Stimulated activated CD8-positive, alpha-beta memory T cell treated with anti-CD3 and anti-CD28 coated beads, Interleukin-12 subunit alpha, Interleukin-12 subunit beta, amount 100 ng/mL, for 1 hour (primary cell): ENCODE results near the gene MTURN.

ENCODE experiments used
- DNase-seq: peaks from one replicate; pipeline ENCODE4 v3.0.0-alpha.2; 2020; ENCODE audit warnings: low read depth

Gene MTURN

DNA sequence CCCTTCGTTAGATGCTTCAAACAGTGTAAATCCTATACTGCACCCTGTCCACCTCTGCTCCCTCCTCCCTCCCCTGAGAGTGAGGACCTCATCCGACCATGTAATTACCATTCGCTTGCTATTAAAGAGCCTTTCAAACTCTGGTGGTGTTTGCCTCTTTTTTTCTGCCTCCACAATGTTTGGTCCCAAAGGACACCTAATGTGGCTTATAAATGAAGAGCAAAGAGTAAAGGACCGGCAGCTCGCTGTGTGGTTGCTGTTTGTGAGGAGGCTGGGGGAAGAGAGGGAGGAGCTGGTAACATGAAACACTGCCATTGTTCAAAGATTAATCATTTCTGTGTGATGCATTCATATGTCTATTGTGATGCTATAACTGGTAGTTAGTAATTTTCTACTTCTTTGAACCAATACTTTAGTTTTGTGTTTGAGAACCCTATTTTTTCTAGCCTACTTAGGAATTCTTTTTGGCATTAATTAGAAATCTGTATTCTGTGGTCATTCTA, 27.9 kb downstream of the MTURN start:
- no peak for DNase-seq

DNA sequence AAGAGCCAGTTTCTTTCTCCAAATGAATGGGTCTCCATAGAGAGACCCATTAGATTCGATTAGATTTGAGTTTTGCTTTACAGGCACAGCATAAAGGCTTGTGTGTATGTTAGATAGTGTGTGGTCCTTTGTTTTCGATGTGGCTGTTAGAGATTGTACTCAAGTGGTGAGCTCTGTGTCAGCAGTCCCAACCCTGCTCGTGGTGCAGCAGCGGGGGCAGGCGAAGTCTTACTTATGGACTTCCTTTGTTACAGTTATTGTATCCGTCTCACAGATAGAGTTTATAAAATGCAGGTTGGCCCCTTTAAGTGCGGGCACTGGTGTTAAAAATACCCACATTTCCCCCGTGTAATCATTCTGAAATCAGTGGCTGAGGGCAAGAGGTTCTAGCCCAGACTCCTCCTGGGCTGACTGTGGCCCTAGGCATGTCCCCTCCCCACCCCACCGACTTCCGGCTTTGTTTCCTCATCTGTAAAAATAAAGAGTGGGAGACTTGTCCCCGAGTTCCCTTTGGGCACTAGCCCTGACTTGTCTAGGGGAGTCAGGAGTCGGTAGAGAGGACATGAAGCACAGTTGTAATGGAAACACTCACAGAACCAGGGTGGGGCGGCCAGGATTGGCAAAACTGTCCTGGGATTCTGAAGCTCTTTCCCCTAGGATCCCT, 28.6 kb downstream of the MTURN start:
- DNase-seq, result no peak

DNA sequence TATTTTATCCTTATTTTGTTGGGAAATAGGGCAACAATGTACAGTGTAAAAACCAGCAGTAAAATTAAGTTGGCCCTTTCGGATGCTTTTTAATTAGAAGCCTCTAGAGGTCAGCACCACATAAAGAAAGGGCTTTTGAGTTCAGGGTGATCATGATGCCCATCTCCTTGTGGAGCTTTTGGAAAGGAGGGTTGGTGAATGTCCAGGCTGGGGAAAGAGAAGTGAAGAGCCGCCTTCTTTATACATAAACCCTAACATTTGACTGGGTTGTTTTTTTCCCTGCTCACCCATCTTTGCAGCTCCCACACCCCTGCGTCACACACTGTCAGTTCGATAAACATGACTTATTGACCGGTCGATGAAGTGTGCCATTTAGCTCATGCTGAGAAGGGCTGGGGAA, 29.8 kb downstream of the MTURN start:
- DNase-seq, result no peak

DNA sequence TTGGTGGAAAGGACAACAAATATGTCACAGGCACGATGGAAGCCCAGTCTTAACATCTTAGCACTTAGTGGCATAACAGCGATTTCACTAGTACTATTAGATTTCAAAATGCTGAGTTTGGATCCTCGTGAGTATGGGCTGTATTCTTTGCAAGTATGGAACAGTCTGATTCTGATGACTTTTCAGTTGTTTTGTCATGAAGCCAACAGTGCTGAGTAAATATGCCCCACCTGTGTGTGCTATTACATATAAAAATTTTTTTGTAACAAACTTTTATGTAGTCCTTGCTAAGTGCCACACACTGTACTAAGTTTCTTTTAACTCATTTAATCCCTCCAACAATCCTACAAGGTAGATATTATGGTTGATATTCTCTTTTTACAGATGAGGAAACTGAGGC, 30.8 kb downstream of the MTURN start:
- no peak for DNase-seq

DNA sequence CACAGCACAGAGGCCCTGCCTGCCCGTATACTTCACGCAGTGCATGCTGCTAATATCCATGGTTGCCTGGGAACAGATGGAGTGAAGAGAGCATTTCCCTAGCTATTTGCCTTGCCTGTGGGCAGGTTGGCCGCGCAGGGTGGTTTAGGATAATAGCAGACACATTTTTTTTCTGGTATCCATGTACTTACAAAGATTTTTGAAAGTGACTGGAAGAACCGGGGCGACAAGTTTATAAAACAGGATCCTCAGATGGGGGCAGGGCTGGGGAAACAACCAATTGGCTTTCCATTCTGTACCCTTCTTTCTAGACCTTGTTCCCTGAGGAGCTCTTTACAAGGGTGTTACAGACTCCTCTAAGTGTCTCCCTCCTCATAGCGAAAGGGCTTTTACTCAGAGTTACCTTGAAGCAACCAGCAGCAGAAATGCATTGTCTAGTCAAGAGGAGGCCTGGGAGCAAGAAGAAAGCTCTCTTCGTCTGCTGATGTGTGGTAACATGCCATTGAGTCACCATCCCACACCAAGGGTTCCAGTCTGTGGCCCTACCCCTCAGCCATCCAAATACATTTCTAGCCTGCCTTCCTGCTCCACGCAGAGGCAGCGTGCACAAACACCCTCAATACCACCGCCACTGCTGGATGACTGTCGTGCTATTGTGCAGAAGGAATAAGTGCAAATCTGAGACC, 31.5 kb downstream of the MTURN start:
- DNase-seq, result no peak

DNA sequence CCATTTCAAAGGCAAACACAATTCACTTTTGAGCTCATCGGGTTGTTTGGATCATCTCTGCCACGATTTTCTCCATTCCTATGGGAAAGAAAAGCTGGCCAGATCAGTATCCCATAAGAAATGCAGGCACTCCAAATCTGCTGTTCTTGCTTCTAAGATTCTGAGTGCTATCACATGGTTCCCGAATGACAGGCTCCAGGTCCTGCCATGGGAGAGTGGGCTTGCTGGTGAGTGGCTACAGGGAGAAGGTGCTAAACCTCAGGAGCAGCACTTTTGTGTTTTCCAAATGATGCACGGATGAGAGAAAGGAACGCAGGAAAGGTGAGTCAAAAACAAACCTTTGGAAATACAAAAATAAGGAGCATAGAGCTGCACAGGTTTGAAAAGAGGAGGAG, 32.1 kb downstream of the MTURN start:
- no peak for DNase-seq

DNA sequence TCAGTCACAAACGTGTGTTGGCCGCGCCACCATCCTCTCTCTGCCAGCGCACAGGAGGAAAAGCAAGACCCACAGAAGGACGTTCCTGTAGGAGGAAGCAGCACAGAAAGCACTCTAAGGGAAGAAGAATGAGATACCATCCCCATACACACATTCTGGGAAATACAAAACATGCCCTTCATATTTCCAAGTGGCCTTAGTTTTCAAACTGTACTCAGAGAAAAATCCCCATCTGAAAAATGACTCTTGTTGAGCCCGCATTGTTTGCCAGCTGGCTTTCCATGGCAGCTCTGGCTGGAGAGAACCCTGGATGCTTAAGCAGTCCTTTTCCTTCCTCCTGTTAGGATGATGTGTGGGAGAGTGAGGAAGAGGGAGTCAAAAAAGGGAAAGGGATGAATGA, 33.1 kb downstream of the MTURN start:
- no peak for DNase-seq

DNA sequence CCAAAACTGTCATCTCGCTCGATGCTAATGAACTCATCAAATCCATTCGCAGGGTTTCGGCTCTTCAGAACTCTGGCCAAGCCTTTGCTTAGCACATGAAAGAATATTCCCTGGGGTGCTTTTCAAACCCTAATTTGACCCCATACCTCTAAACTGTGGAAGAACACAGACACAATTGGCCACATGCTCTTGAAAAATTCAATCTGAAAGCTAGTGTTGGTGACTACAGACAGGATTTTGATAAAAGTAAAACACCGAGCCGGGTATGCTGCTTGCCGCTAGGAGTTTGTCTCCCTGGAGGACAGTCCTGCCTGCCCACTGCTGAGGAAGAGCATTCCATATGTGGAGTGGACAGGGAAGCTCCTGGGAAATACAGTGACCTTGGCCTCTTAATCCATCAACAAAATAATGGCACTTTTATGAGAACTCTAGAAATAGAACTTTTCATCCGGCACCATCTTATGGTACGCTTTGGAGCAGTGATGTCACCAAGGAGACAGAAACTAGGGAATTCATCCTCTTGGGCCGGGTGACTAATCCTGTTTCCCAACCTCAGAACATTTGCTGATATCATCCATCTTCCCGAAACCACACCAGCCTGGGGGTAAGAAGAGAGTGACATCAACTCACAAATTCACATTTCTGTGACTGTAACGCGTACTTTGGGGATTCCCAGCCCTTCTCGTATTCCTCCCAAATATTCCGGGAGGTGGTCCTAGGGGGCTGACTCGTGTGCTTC, 34.2 kb downstream of the MTURN start:
- no peak for DNase-seq

DNA sequence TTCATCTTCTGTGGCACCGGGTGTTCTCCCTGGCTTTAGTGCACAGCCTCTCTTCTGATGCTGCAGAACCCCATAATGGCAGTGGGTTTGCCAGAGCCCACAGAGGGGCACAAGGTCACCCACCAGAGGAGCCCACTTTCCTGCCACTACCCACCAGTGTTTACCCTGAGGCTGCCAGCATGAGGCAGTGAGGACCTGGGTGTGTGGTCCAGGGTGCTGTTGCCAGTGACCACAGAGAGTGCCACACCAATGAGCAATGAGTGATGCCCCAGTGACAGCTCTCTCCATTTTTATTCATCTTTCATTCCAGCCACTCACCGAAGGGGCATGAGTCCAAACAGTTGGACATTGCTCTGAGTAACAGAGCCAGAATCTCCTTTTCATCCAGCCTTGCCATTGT, 34.8 kb downstream of the MTURN start:
- no peak for DNase-seq

DNA sequence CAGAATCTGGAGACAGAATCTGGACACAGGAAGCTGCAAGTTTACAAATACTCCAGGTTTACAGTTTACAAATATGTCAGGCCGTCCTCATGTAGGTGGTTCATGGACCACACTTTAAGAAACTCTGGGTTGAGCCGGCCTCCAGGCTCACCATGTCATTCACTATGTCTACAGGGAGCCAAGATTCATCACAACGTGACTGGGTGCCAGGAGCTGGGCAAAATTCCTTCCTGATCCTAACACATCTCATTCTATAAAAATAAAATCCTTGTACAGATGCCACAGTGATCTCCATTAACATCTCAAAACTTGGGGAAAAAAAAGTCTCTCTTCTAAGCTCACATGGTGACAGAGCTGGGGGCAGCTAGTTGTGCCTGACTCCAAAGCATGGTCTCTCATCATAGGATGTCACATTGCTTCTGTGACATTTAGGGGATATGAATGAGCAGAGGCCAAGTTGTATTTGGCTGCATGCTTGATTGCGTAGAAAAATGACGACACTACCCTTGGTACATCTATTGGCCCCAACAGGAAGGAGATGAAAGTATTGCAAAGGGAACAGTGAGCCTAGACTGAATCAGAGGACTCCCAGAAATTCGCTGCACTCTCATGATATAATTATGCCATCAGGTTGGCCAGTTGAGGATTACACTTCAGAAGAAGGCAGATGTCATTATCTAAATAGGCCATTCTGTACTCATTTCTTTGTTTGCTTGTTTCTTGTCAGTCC, 35.9 kb downstream of the MTURN start:
- no peak for DNase-seq

DNA sequence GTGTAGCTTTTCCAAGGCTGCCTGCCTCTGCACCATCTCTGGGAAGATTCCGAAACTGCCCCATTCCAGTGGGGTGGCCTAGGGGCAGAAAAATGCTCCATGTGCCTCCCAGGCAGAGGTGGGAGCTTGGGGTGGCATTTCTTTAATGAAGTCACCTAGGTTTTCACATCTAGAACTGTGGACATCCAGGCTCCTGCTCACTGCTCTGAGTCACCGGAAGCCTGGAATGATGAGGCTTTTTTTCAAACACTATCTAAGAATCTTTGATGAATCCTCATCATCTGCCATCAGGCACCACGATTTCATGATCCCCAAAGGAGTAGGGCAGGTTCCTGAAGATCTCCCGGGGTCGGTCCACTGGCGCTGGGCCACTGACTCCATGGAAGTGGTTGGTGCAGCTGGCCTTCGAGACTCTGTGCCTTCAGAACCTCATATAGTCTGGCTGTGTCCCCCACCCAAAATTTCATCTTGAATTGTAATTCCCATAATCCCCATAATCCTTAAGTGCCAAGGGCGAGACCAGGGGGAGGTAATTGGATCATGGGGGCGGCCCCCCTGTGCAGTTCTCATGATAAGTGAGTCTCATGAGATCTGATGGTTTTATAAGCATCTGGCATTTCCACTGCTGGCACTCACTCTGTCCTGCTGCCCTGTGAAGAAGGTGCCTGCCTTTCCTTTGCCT, 37.1 kb downstream of the MTURN start:
- DNase-seq, result no peak

DNA sequence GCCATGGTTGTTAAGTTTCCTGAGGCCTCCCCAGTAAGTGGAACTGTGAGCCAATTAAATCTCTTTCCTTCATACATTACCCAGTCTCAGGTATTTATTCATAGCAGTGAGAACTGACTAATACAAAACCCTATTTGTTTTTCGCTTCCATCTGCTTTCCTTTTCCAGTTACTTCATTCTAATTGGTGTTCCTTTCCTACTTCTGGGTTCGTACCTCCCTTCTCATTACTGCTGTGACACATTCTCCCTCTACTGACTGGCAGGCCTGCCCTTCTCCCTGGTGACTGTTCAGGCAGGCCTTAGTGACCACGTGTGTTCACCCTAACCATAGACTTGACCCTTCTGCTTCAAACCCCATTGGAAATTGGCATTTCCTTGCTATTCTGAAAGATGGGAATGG, 37.7 kb downstream of the MTURN start:
- no peak for DNase-seq

DNA sequence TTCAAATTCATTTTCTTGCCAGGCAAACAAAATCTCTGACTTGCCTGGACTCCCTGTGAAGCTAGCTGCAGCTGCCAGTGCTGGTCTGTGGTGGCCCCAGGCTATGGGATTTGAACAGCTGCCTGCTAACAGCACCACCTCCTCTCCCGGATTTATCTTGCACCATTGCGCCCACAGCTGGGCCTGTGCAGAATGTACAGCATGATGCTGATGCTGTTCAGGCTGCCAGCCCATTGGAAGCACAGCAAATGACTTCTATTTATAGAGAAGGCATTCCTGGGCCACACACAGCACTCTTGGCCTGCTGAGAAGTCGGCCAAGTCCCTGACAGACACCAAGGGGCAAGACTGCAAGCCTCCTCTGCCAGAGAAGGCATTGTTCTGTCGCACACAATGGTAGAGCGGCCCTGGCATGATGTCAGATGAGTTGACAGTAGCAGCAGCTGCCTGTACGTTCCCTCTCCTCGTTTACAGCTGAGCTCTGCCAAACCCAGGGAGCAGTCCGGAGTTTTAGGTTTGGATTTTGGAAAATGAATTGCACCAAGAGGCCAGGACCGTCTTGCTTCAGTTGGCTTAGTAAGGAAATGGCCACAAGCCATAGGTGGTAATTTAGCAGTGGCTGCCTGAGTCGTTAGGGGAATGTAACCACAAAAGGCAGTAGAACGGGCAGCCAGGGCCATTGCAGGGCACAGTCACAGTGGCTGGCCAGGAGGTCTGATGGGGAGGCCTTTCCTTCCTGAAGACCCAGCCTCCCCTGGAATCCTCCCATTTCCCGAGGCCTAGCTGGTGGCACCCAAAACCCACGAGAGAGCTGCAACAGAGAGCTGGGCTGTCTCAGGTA, 38.5 kb downstream of the MTURN start:
- DNase-seq, result no peak

DNA sequence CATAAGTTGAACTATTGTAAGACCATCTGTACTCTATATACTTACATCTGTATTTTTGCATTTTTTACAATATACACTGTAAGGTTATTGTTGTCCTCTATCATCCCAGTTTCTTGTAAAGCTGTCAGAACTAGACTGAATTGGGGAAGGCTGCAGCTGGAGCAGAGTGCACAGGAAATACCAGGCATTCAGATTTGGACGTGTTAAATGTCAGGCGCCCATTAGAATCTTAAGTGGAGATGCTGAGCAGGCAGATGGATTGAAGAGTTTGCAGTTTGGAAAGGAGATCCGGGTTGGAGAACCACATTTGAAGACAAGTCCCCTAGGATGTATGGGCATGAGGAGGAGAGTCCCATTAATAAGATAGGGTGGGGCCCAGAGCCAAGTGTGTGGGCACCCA, 40.4 kb downstream of the MTURN start:
- DNase-seq, result no peak

DNA sequence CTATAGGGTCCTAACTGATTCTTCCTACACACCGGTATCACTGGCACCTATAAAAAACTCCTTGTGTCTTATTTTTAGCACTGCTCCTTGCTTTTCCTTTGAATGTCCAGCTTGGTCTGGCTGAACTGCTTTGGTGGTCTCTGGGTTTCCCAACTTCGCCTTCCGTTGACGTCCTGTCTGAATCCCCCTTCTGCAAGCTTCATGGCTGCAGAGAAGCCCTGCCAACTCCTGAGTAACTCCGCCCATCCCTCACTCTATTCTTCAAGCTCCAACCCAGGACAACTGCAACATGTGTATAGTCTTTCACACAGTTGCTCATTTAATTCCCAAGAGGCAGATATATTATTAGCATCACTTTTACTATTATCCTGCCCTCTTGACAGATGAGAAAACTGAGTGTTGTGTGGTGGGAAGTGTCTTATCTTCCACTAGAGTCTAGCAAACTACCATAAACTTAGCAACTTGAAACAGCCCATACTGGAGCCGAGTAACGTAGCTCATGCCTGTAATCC, 40.9 kb downstream of the MTURN start:
- no peak for DNase-seq

DNA sequence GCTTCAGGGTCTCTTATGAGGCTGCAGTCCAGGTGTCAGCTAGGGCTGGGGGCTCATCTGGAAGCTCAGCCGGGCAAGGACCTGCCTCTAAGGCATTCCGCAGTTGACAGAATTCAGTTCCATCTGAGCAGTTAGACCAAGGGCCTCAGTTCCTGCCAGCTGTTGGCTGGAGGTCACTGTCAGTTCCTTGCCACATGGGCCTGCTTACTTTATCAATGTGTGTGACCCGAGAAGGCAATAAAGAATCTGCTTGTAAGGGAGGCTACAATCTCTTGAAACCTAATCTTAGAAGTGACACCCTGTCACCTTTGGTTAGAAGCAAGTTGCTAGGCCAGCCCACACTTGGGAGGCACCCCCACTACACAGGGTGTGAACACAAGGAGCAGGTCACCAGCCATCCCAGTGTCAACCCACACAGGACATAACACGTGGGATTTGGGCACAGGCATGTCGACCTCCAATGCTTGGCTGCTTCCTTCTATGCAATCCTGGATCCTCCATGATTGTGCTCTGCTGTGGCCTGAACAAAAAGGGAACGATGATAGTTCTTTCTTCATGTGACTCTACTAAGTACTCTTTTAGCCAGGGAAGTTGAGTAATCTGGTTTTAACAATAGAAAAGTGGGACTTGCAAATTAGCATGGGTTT, 41.8 kb downstream of the MTURN start:
- no peak for DNase-seq

DNA sequence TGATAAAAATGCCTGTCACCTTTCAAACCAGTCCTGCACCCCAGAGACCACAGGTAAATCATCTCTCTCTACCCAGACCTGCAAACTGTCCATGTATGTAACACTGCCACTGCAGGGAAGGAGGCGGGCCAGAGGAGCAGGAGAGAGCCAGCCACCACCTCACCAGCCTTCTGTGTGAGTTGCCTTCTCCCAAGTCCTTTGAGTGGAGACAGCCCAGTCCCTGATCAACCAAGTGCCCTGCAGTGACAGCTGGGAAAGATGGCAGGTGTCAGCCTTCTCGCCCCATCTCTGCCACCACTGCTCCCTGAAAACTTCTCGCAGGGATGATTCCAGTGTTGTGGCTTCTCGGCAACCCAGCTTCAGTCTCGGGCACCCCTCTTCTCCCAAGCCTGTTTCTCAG, 42.4 kb downstream of the MTURN start:
- no peak for DNase-seq

DNA sequence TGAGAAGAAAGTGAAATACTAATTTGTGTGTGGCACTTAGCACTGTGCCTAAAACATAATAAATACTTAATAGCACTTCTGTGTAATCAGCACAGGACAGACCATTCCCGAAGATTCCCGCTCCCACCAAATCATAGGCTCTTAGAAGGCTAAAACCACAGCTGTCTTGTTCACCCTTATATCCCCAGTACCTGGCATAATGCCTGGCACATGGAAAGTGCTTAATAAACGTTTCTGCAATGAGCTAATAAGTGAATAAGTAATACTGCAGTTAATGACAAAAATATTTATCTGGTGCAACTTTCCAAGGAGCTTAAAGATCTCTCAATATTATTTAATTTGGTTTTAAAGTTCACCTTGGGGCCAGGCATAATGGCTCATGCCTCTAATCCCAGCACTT, 43.2 kb downstream of the MTURN start:
- DNase-seq, result no peak

DNA sequence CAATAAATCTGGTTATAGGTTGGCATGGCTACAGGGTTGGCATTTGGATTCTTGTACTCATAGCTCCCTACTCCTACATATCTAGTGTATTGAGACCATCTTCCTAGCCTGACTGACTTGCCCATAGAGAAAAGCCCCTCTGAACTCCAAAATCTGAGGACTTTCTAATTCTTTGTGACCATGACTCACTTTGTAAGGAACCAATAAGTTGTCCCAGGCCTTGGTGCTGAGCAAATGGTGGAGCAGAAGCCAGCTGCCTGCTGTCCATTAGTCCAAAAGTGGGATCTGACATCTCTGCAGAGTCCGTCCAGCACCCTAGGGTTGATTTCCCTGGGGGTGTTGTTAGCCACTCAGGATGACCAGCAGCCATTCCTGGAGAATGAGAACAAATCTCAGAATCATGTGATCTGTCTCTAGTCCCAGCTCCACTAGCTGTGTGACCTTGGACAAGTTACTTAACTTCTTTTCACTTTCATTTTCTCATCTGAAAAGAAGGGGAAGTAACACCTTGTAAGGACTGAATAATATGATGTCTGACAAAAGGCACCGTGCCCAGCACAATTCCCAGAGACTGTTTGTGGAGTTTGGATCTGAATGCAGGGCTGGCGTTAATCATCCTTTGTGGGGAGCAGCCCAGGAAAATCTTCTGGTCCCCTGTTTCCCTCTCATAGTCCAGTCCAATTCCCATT, 44.1 kb downstream of the MTURN start:
- DNase-seq, result no peak

DNA sequence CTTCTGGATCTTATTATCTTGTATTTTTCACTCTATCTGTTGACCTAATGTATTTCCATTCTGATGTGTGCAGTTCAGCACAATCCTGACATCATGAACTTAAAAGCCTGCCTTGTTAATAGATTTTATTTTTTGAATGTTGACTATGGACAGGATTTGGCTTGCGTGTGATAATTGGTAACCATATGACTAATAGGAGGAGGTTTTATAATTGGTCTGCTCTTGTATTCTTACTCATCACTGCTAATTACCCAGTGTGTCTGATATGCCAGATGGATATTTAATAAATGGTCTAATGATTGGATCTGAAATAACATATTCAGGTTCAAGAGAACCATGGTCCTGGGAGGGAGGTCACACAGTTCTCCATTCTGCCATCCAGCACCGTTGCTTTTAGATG, 45.9 kb downstream of the MTURN start:
- DNase-seq, result no peak
